ENCODE data around the gene MMP11. TPM values are rescaled to one million over a fixed set of nuclear protein-coding genes. Genes with fewer than 3 reads are reported as not detected.
"Not testable (repeated sequence)": the region's sequence is repeated elsewhere in the genome, so short reads cannot be mapped to it uniquely, and the experiment has no call there.

Gene MMP11
- 13.3 TPM for polyA plus RNA-seq (ENCODE audit: insufficient read length)
- long read RNA-seq, donor 1, transcript MMP11-201 (8 exons, 2,291 nt) = major isoform, 5 of 19 reads
- long read RNA-seq, donor 1, partial matches to known transcripts = 0 of 19 reads
- long read RNA-seq, donor 1, other reads (novel, unspliced or antisense) = 14 of 19 reads
- long read RNA-seq, donor 2, transcript MMP11-201 (8 exons, 2,291 nt) = major isoform, 6 of 6 reads
- long read RNA-seq, donor 2, partial matches to known transcripts = 0 of 6 reads
- long read RNA-seq, donor 2, other reads (novel, unspliced or antisense) = 0 of 6 reads
- long read RNA-seq, donor 3, partial matches to known transcripts = 0 of 1 reads
- long read RNA-seq, donor 3, other reads (novel, unspliced or antisense) = 0 of 1 reads
- long read RNA-seq, donor 4 = 0 reads
- long read RNA-seq, donor 5, transcript MMP11-201 (8 exons, 2,291 nt) = major isoform, 5 of 35 reads
- long read RNA-seq, donor 5, partial matches to known transcripts = 0 of 35 reads
- long read RNA-seq, donor 5, other reads (novel, unspliced or antisense) = 29 of 35 reads
- long read RNA-seq, donor 6, transcript MMP11-201 (8 exons, 2,291 nt) = major isoform, 12 of 12 reads
- long read RNA-seq, donor 6, partial matches to known transcripts = 0 of 12 reads
- long read RNA-seq, donor 6, other reads (novel, unspliced or antisense) = 0 of 12 reads
- long read RNA-seq, donor 7, transcript MMP11-201 (8 exons, 2,291 nt) = major isoform, 6 of 7 reads
- long read RNA-seq, donor 7, partial matches to known transcripts = 0 of 7 reads
- long read RNA-seq, donor 7, other reads (novel, unspliced or antisense) = 0 of 7 reads
- long read RNA-seq, donor 8, partial matches to known transcripts = 0 of 3 reads
- long read RNA-seq, donor 8, other reads (novel, unspliced or antisense) = 0 of 3 reads

- peak; percentile 57 for DNase-seq
Observed at GRCh38 chr22:23772649-23773473, at the start of gene MMP11. MMP11 (plus strand) TSS chr22:23772849; CDS start chr22:23772871, 22 bp downstream.

DNA sequence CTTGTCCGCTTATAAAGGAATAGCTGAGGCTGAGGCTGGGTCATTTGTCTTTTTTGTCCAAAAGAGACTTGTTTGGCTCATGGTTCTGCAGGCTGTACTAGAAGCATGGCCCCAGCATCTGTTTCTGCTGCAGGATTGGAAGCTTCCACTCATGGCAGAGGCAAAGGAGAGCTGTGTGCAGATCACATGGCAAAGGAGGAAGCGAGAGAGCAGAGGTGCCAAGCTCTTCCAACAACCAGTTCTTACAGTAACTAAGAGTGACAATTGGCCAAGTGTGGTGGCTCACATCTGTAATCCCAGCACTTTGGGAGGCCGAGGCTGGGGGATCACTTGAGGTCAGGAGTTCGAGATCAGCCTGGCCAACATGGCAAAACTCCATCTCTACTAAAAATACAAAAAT lies 44.5 kb upstream of the MMP11 start:
- not testable (repeated sequence) for DNase-seq

DNA sequence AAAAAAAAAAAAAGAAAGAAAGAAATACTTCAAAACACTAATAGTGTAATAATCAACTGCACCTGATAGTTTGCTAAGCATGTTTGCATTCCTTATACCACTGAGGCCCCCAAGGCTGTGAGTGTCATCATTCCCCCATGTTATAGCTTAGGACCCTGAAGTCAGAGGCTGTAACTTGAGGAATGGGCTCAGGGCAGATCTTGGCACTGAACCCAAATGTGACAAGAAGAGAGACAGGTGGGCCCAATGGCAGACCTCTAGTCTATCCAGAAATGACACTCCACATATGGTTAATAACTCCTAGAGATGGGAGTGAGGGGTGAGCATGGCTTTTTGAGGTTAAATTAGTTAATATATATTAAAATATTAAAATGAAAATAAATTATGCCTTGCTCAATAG lies 35.0 kb upstream of the MMP11 start:
- DNase-seq = no peak

GRCh38 chr22:23742505-23743264 lies 30.0 kb upstream of the MMP11 start:
- no peak for DNase-seq

- no peak for DNase-seq
Observed at GRCh38 chr22:23743303-23743705, 29.3 kb upstream of the MMP11 start.

DNA sequence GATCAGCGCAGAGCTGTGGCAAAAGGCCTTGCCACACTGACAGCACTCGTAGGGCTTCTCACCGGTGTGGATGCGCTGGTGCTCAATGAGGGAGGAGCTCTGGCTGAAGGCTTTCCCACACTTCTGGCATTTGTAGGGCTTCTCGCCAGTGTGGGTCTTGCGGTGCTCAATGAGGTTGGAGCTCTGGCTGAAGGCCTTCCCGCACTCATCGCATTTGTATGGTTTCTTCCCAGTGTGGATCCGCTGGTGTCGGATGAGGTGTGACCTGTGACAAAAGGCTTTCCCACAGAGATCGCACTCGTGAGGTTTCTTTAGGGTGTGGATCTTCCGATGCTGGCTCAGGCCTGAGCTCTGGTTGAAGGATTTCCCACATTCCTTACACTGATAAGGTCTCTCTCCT lies 28.6 kb upstream of the MMP11 start:
- DNase-seq = no peak

DNA sequence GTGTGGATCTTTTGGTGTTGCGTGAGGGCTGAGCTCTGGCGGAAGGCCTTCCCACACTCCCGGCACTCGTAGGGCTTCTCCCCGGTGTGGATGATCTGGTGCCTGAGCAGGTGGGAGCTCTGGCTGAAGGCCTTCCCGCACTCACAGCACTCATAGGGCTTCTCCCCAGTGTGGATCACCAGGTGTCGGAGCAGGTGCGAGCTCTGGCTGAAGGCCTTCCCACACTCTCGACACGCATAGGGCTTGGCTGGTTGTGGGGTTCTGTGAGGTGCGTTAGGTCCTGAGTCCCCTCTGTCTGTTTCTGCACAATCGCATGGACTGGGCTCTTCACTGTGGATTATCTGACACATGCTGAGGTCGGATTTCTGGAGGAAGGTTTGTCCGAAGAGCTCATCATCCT lies 28.2 kb upstream of the MMP11 start:
- no peak for DNase-seq

DNA sequence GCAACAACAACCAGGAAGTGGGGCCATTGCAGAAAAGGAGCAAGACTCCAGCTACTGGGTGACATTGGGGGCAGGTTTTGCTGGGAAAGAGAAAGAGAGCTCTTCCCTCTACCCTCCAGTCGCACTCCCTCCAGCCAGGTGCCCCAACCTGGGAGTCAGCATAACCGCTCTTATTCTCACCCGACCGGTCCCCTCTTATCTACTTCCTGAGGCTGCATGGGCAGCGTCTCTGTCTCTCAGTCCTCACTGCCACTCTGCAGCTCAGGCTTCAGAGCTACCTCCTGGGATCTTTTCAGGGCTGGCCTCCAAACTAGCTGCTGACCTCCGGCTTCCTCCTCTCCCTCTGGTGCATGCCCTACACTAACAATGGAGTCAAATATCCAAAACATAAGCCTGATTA lies 26.9 kb upstream of the MMP11 start:
- no peak for DNase-seq

- no peak for DNase-seq
Observed at GRCh38 chr22:23749841-23750301, 22.8 kb upstream of the MMP11 start.

GRCh38 chr22:23750367-23750713 lies 22.3 kb upstream of the MMP11 start:
- no peak for DNase-seq

DNA sequence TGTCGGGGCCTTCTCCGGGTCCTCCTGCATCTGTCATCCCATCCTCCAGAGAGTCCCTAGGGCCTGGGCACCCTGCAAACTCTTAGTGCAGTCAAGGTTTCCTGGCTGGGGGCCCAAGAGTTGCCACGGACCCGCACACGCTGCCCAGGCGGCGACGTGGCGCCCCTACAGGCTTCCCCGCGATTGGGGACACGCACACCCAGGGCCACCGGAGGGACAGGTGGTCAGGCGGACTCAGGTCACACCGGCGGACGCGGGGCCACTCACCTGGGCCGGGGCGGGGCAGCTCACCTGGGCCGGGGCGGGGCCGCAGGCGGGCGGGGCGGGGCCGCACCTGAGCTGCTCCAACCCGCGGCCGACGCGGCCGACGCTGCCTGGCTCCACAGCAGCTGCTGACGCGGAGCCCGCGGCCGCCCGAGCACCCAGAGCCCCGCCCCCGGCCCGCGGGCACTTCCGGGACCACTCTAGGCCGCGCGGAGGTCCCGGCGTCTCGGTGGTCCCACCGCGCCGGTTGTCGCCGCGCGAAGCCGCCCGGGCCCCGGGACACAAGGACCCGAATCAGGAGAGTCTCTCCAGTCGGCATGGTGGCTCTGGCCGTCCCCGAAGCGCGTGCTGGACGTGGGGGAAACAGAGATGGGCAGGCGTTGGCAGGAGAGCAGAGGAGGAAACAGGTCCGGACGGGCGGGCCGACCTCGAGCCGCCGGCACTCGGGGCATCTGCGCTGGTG lies 21.8 kb upstream of the MMP11 start, which contains the start of gene ZNF70:
TSS of gene ZNF70 (minus strand) at position 399 of the 727 bp plus-strand sequence. CDS start 5,972 bp downstream, outside the sequence.
- peak; percentile 85 for DNase-seq

- DNase-seq = no peak
Observed at GRCh38 chr22:23751441-23751996, 21.1 kb upstream of the MMP11 start.

- no peak for DNase-seq
Observed at GRCh38 chr22:23752090-23752691, 20.5 kb upstream of the MMP11 start.

- DNase-seq = no peak
Observed at GRCh38 chr22:23752750-23753149, 19.9 kb upstream of the MMP11 start.

GRCh38 chr22:23753385-23753784 lies 19.3 kb upstream of the MMP11 start:
- no peak for DNase-seq

DNA sequence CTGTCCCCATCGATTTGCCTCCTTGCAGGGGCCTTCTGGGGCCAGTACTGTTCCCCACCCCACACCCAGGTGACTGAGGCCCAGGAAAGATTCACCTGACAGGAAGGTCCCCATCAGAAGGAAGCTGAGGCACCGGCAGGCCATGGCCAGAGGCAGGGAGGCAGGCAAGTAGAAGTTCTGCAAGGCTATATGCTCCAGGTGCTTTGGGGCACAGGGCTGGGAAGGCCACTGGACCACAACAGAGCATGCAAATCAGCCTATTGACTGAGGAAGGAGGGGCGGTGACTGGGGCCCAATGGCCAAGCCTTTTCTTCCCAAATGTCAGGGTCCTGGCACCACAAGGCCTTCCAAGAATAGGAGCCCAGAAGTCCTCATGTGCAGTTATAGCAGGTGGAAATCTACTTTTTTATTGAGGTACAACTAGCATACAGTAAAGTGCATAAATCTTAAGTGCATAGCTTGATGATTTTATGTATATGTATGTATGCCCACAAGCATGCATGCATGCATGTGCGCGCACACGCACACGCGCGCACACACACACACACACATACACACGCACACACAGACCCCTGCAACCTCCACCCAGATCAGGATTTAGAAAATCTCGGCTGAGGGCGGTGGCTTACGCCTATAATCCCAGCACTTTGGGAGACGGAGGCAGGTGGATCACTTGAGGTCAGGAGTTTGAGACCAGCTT lies 18.3 kb upstream of the MMP11 start, which contains the start of gene VPREB3:
TSS of gene VPREB3 (minus strand) at position 206 of the 700 bp plus-strand sequence. CDS start at position 144, 62 bp downstream.
- no peak for DNase-seq

DNA sequence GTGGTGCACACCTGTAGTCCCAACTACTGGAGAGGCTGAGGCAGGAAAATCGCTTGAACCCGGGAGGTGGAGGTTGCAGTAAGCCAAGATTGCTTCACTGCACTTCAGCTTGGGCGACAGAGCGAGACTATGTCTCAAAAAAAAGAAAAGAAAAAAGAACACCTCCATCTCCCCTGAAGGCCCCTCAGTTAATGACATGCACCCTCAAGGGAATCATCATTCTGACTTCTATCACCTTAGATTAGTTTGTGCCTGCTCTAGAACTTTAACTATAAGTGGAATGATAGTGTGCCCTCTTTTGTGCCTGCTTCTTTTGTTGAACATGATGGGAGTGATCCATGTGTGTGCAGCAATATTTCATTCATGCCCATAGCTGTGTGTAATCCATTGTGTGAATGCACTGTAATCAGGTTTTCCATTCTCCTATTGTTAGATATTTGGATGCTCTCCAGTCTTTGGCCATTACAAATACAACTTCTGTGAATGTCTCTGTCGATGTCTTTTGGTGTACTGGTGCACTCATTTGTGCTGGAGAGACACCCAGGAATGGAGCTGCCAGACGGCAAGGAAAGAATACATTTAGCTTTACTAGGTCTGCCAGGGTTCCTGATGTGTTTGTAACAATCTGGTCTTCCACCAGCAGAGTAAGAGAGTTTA lies 17.5 kb upstream of the MMP11 start:
- DNase-seq = no peak

GRCh38 chr22:23755711-23756110 lies 16.9 kb upstream of the MMP11 start:
- no peak for DNase-seq
